ENCODE measurements around the gene SMIM27.
"Not testable (repeated sequence)": the region's sequence is repeated elsewhere in the genome, so short reads cannot be mapped to it uniquely, and the experiment has no call there.

Gene SMIM27

DNA sequence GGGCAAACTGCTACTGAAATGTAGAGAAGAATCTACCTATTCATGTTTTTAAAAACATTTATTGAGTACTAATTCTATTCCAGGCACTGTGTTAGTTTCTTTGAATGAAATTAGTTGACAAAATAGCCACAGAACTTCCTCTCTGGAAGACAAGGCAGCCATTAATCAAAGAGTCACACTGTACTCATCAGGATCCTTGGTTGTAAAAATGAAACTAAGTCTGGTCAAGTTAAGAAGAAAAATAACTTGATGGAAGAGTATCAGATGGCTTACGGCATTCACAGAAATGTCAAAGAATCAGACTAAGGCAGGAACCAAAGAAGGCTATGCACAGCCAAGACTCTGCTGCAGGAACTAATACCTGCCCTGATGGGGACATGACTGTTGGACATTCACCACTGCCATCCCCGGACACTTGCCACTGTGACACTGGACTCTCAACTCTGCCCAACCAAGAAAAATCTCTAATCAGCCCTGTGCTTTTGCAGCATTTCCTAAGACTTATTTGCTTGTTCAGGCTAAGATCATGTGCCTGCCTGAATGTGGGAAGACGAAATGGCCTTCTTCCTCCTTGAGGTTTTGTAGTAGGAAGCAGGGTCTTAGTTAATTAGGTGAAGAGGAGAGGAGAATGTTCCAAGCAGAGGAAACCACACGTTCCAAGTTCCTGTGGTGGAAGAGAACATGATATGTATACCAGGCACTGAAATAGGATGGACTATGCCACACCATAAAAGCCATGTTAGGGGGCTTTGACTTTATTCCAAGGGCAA is 44.2 kb downstream of the SMIM27 start:
- H3K4me3 ChIP-seq (ENCODE audit: low read depth in 1 of 2, low read length in 2 of 2), result no peak overlapping the region
- no peaks in the 10 kb centered on the region for H3K27me3 ChIP-seq (ENCODE audit: control insufficient read depth in 1 of 2, insufficient read depth in 2 of 2, low read length in 2 of 2)
- H3K36me3 ChIP-seq (ENCODE audit: control insufficient read depth in 1 of 2, insufficient read depth in 2 of 2, low read length in 2 of 2), result no peaks in the 10 kb centered on the region
- H3K27ac ChIP-seq (ENCODE audit: low read depth, low read length), result no peak overlapping the region
- no peaks in the 10 kb centered on the region for H3K9me3 ChIP-seq (ENCODE audit: control insufficient read depth in 1 of 2, low read length in 2 of 2)
- H3K4me1 ChIP-seq (ENCODE audit: control insufficient read depth in 1 of 2, insufficient read depth in 2 of 2, low read length in 2 of 2), result no peaks in the 10 kb centered on the region
- no peak overlapping the region for H3K9ac ChIP-seq (ENCODE audit: low read depth in 1 of 2, low read length in 2 of 2)

DNA sequence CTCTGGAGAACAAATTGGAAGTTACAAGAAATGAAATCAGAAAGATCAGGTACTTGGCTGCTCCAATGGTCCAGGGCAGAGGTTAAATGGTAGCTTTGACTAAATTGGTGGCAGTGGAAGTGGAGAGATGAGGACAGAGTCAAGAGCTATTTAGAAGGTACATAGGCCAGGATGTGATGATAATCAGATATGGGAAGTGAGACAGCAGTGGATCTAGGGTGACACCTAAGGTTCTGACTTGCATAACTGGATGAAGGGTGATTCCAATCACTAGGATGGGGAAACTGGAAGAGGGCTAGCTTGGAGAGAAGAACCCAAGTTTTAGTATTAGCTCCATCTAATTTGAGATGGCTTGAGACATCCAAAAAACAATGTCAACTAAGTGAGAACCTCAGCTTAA is 44.8 kb downstream of the SMIM27 start:
- Histone ChIP-seq H3K4me3 (ENCODE audit: low read depth in 1 of 2, low read length in 2 of 2) (no peak overlapping the region), H3K27me3 (ENCODE audit: control insufficient read depth in 1 of 2, insufficient read depth in 2 of 2, low read length in 2 of 2) (no peaks in the 10 kb centered on the region), H3K27ac (ENCODE audit: low read depth, low read length) (no peak overlapping the region), H3K36me3 (ENCODE audit: control insufficient read depth in 1 of 2, insufficient read depth in 2 of 2, low read length in 2 of 2) (no peaks in the 10 kb centered on the region), H3K9ac (ENCODE audit: low read depth in 1 of 2, low read length in 2 of 2) (no peak overlapping the region), H3K9me3 (ENCODE audit: control insufficient read depth in 1 of 2, low read length in 2 of 2) (no peaks in the 10 kb centered on the region), H3K4me1 (ENCODE audit: control insufficient read depth in 1 of 2, insufficient read depth in 2 of 2, low read length in 2 of 2) (no peaks in the 10 kb centered on the region)

DNA sequence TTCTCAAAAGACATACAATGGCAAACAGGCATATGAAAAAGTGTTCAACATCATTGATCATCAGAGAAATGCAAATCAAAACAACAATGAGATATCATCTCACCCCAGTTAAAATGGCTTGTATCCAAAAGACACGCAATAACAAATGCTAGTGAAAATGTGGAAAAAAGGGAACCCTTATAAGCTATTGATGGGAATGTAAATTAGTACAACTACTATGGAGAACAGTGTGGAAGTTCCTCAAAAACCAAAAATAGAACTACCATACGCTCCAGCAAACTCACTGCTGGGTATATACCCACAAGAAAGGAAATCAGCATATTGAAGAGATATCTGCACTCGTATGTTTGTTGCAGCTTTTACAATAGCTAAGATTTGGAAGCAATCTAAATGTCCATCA is 46.9 kb downstream of the SMIM27 start:
- not testable (repeated sequence) for H3K4me3 ChIP-seq (ENCODE audit: low read depth in 1 of 2, low read length in 2 of 2); H3K9me3 ChIP-seq (ENCODE audit: control insufficient read depth in 1 of 2, low read length in 2 of 2); H3K27me3 ChIP-seq (ENCODE audit: control insufficient read depth in 1 of 2, insufficient read depth in 2 of 2, low read length in 2 of 2); H3K9ac ChIP-seq (ENCODE audit: low read depth in 1 of 2, low read length in 2 of 2); H3K4me1 ChIP-seq (ENCODE audit: control insufficient read depth in 1 of 2, insufficient read depth in 2 of 2, low read length in 2 of 2); H3K27ac ChIP-seq (ENCODE audit: low read depth, low read length); H3K36me3 ChIP-seq (ENCODE audit: control insufficient read depth in 1 of 2, insufficient read depth in 2 of 2, low read length in 2 of 2)
